HTERT RPE-1 (cell line): Measurements from ENCODE around the gene RPL10.
"Not testable (repeated sequence)": the region's sequence is repeated elsewhere in the genome, so short reads cannot be mapped to it uniquely, and the experiment has no call there.

Experiments used
- in situ Hi-C: fragments of 300-500 bp; cut with MboI; formaldehyde crosslinking; loops from 4 replicates; pipeline ENCODE4 v1.14.3; 2020; ENCODE audit warnings: low sequenced_read_pairs

RPL10 gene

GRCh38 chrX:154375156-154375504 lies 23.0 kb upstream of the RPL10 start:
- in situ Hi-C loops: no loop called here

DNA sequence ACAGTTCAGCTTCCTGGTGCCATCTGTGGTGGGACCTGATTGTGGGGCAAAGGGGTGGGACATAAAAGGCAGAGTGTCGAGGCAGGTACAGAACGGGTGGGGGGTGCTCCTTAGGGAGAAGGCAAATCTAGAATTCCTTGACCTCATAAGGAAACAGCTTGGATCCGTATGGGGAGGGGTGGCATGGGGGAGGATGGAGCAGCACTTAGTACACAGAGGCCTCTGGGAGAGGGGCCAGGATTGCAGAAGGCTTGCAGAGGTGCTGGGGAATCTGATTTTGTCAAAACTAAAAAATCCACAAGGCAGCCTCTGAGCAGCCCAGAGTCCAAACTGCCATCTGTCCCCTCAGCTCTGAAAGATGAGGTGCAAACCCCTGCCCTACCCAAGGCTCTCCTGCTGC lies 21.4 kb upstream of the RPL10 start:
- in situ Hi-C loops: no loop called here

GRCh38 chrX:154378059-154378798 lies 19.9 kb upstream of the RPL10 start:
- in situ Hi-C loops: no loop called here

- in situ Hi-C loops: no loop called here
These were observed 19.2 kb upstream of the RPL10 start, which contains the start of gene EMD for GRCh38 chrX:154378799-154379568. EMD (plus strand) TSS chrX:154379295; CDS start chrX:154379485, 190 bp downstream.

DNA sequence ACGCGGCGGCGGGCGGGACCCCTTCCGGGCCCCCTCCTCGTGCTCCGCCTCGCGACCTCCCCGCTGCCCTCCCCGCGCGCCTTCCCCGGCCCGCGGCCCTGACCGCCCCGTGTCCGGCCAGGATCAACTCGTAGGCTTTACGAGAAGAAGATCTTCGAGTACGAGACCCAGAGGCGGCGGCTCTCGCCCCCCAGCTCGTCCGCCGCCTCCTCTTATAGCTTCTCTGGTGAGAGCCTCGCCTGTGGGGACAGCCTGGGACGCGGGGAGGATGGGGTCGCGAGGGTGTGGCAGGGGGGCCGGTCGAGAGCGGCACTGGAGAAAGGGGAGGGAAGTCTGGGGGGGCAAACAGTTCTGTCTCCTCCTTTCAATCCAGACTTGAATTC lies 18.6 kb upstream of the RPL10 start:
- in situ Hi-C loops: no loop called here

- in situ Hi-C loops: no loop called here
These were observed 18.0 kb upstream of the RPL10 start for GRCh38 chrX:154380153-154380552.

GRCh38 chrX:154380787-154381186 lies 17.4 kb upstream of the RPL10 start:
- in situ Hi-C loops: no loop called here

DNA sequence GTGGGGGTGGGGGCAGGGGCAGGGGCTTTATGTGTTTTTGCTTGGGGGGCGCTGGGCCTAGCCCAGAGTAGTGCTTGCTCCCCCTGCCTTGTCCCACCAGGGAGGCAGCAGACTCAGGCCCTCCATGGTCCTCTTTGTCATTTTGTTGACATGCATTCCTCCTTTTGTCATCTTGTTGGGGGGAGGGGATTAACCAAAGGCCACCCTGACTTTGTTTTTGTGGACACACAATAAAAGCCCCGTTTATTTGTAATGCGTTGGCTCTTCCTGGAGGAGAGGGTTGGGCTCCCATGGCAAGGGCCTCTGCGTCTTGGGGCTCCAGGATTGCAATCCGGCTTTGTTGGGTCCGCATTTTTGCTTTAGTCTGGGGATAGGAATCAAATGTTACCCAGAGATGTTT lies 16.9 kb upstream of the RPL10 start:
- in situ Hi-C loops: no loop called here

DNA sequence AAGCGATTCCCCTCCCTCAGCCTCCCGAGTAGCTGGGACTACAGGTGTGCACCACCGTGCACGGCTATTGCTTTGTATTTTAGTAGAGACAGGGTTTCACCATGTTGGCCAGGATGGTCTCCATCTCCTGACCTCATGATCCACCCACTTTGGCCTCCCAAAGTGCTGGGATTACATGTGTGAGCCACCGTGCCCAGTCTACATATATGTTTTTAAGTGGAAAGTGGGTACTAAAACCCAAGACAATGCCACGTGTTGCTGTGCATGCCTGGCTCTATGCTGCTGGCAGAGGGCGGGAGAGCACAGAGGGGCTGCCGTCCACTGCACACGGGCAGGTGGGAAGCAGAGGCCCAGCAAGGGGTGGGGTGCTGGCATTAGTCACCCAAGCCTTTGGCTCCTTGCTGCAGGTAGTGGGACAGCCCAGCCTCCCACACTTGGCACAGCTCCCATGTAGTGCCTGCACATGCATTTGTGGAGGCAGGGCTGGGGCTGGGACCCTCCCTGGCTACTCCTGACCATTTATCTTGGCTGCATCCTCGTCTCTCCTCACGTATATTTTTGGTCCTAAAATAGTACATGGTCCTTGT lies 15.6 kb upstream of the RPL10 start:
- in situ Hi-C loops: no loop called here

- in situ Hi-C loops: no loop called here
These were observed 14.6 kb upstream of the RPL10 start for GRCh38 chrX:154383359-154384283.

DNA sequence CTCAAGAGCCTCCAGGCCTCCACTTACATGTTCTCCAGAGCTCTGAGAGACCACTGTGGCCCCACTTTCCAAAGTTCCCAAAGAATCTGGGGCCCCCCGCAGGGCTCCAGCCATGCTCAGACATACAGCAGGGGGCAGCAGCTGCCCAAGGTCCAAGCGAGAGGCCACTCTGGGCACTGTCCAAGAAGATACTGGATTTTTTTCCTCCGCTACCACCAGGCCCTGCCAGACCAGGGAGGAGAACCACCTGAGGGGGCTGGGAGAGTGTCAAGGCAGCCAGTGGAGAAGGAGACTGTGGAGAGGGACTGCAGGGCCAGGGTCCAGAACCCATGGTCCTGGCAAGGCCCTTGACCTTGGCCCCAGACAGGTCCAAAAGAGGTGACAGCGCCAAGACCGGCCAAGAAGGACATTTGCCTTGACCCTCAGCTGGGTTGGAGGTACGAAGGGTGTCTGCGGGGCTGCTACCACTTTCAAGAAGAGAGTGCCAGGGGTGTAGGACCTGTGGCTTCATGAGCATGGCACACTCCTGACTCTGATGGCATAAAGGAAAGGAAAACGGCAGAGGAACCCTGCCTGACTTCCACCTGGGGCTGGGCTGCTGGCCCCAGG lies 13.8 kb upstream of the RPL10 start:
- in situ Hi-C loops: no loop called here

DNA sequence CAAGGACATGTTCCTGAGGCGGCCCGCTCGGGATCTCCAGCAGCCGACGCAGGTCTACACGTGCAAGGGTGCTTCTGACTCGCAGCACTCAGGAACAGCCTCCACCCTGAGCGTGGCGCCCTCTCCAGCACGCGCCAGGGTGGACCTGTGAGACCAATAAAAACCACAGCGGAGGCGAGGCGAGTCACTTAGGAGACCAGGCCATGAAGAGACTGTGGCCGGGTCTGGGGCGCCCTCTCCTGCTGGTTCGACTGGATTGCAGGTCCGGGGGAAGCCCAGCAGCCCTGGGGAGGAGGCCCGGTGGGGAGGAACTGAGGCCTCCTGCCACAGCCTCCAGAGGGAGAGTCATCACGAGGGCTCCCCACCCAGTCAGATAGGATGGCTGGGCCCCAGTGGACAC lies 10.1 kb upstream of the RPL10 start:
- in situ Hi-C loops: not testable (repeated sequence)

DNA sequence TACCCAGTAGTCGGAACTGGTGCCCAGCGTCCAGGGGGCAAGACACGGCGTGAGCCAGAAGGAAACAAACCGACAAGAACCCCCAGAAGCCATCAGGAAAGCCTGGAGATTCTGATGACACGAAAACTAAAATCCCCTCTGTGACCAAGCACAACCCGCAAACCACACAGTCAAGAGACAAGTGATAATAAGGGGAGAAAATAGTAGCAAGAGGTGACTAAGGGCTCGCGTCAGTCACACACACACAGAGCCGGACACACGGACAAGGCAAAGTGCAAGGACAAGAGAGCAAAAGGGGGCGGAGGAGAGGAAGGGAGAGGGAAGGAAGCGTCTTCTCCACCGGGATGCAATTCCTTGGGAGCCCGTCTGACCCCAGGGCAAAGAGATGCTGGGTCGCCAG lies 9.5 kb upstream of the RPL10 start:
- in situ Hi-C loops: not testable (repeated sequence)

- in situ Hi-C loops: not testable (repeated sequence)
These were observed 8.1 kb upstream of the RPL10 start for GRCh38 chrX:154389812-154390747.

DNA sequence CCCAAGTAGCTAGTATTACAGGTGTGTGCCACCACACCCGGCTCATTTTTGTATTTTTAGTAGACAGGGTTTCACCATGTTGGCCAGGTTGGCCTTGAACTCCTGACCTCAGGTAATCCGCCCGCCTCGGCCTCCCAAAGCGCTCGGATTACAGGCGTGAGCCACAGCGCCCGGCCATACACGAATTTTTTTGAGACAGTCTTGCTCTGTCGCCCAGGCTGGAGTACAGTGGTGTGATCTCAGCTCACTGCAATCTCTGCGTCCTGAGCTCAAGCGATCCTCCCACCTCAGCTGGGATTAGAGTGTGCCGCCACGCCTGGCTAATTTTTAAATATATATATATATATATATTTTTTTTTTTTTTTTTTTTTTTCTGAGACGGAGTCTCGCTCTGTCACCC lies 1.8 kb upstream of the RPL10 start:
- in situ Hi-C loops: not testable (repeated sequence)

DNA sequence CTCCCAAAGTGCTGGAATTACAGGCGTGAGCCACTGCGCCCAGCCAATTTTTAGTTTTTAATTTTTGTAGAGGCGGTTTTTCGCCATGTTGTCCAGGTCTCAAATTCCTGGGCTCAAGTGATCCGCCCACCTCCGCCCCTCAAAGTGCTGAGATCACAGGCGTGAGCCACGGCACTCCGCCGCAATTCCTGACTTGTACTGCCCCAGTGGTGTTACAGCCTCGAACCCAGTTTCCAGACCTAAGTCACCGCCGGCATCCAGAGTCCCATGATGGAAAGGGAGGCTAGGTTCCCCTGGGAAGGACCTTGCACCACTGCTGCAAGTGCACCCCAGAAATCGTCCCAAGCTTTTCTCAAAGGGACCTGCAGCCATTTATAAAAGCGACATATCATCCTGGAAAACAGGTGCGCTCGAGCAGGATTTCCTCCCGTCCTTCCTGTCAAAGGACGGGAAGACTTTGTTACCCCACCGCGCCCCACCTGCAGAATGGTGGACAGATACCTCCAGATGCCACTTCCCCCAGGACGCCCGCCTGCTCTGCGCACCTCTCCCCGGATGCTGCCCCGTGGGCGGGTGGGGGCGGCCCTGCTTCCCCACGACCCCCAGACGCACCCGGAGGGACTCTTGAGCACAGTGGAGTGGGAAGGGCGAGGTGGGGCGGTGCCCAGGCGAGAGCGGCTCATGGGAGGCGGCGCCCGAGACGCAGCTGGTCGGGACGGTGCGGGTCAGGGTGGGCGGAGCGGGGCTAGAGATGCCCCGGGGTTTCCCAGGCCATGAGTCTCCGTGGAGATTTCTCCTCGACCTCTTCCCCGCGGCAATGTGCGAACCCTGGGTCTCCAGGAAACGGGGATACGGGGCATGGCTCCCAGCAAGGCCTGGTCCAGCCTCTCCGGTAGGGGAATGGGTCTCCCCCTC lies 947 bp upstream of the RPL10 start:
- in situ Hi-C loops: no loop called here

GRCh38 chrX:154398668-154399526 lies 720 bp downstream of the RPL10 start:
- in situ Hi-C loops: no loop called here
